ENCODE measurements around the gene CHKA.

CHKA gene

DNA sequence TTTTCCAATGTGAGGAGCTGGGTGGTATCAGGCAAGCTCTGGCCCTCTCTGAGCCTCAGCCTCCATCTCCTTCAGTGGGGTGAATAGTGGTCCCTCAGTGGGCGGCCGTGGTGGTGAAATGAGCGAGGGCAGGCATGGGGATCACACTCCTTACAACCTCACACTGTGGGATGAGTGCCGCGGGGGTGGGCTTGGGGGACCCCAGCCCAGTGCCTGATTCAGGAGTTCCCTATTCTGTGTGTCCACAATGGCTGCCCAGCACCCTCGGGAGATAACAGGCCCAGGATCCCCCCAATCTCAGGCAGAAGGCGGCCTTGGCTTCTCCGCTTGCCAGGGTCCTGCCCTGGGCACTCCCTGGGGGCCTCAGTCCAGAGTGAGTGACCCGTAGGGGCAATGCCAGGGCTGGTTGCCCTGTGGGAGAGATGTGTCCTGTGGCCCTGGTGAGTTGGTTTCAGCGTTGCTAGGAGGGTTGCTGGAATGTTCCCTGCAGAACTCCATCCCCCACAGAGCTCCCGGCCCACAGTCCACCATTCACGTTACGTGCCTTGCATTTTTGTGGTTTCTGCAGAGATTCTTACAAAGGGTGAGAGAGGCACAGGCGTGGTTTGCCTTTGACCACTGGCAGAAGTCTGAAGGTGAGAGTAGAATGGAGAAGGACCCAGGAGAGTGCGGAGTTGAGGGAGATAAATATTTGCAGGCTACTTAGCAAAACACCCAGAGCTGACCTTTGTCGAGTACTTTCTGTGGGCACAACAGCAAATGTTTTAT lies 108.2 kb downstream of the CHKA start:
- no peak for FAIRE-seq

DNA sequence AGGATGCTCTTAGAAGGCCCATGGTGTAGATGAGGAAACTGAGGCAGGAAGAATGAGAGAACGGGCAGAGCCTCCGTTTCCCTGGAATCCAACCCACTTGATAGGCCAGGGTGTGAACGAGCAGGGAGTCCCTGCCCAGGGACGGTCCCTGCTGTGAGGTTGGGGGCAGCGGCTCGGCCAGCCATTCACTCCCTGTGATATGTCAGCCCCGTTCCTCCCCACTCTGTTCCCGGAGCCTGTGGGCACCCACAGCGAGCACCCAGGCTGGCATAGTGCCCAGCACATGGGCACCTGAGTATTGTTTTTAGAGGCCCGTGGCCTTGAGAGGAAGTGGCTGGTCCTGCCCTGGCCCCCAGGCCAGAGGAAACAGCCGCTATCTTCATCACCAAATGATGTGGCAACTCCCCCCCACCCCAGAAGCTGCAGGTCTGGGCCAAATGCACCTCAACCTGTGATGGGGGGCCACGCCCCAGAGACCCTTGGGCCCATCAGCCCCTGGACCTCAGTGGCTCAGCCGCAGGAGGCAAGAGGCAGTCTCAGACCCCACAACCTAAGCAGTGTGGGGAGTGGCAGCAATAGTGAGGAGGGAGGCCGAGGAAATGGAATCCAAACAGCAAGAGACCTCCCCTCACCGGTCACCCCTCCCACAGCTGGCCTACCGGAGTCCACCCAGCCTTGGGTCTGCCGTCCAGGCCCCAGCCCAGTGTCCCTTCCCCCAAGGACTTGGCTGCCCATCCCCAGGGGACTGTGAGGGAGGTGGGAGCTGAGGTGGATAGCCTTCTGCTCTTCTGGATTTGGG lies 108.9 kb downstream of the CHKA start:
- FAIRE-seq: no peak

DNA sequence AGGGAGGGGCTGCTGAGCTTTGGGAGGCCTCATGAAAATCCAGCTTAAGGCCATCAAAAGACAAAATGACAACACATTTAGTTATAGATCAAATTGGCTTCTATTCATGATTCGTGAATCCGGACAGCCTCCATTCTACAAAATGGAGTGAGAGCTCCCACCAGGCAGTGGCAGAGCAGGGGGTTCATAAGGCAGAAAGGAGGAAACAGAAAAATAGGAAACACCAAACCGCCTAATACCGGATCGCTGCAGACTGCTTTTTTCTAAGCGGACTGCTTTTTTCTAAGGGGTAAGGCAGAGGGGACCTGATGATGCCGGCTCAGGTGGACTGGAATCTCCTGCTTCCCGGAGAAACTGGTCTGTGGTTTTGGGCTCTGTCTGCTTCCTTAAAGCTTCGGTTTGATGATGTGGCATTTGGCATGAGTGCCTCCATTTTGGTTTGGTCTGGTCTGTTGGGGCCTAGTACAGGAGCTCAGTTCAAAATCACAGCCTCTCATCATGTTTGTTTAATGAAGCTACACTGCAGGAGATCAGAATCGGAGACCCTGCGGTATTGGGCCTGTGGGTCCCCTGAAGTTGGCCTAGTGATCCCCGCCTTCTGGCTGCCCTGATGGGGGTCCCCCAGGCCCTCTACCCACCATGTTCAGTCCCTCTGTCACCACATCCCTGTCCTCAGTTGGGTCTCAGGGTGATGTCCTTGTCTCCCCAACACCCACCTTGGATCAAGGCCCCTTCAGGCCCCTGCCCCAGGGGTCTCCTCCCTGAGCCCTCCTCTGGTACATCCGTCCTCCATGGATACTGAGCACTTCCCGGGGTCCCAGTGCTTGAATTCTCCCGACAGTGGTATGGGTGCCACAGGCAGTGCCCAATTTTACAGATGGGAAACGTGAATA lies 109.9 kb downstream of the CHKA start:
- FAIRE-seq: no peak

DNA sequence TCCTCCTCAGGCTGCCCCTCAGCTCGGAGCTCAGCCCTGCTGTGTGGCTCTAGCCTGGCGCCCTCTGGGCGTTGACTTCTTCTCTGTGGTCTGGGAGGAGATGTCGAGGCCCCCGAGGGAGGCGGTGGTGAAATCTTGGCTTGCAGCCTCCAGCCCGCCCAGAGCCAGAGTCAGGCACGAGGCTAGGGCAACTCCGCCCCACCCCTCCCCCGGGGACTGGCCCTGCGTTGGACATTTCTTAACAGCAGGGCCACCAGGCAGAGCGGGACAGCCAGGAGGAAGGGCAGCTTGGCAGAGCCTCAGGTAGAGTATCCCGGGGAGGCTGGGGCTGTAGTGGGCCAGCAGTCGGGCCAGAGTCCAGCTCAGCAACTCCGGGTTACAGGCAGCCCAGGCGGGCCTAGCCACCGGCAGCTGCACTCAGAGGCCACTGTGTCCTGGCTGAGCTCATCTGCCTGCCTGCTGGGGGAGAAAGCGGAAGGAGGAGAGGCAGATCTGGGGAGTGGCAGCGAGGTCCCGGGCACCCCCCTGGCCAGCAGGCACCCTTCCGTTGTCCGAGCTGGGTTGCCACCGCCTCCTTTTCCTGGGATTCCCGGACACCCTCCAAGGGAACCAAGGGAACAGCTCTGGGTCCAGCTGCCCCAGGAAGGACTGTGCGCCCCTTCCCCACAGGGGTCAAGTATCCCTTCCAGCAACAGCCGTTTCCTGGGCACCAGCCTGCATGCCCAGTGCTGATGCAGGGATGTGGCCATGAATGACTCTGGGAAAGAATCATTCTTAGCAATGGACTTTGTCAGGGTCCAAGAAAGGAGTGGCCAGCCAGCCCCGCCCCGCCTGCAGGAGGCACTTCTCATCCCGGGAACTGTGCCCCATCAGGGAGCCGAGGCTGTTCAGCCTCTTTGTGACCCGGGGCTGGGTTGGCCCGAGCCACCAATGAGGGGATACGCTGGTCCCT lies 110.8 kb downstream of the CHKA start, which contains the start of gene ALDH3B1:
TSS of gene ALDH3B1 (plus strand) at position 238 of the 952 bp plus-strand sequence. CDS start 4,971 bp downstream, outside the sequence.
- FAIRE-seq: no peak

GRCh38 chr11:68009391-68010089 lies 111.6 kb downstream of the CHKA start:
- no peak for FAIRE-seq

DNA sequence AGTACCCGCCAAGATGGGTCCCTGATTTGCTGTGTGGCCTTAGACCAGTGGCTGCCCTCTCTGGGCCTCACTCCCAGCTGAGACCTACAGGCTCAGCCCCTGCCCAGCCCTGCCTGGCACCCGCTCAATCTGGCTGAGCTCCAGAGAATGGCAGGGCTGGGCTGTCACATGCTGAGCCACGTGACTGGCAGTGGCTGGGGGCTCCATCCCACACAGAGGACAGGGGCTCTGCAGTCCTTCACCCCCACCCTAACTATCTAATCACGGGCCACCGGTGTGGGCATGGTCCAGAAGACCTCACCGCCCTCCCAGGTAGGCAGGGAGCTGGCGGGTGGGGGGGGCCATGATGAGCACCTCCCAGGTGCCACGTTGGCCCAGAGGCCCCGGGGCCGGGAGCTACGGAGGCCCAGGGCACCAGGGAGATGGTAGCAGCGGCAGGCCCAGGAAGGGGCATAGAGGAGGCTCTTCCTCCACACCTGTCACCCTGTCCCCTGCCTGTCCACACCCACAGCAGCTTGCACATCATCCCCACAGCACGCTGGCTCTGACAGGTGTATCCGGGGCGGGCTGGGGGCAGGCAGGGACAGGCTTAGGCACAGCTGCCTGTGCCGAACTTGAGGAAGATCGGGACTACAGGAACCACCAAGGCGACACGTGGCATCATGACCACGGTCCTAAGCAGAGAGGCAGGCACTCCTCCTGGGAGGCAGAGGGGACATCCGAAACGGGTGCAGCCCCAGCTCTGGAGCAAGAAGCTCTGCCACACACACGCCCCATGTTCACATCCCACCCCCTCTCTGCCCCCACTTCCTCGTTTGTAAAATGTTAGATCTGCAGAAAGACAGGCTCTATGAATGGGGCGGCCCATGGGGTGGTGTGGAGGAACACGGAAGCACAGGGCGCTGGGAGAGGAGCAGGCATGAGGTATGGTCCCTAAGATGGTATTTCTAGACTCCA lies 112.5 kb downstream of the CHKA start:
- FAIRE-seq: no peak

DNA sequence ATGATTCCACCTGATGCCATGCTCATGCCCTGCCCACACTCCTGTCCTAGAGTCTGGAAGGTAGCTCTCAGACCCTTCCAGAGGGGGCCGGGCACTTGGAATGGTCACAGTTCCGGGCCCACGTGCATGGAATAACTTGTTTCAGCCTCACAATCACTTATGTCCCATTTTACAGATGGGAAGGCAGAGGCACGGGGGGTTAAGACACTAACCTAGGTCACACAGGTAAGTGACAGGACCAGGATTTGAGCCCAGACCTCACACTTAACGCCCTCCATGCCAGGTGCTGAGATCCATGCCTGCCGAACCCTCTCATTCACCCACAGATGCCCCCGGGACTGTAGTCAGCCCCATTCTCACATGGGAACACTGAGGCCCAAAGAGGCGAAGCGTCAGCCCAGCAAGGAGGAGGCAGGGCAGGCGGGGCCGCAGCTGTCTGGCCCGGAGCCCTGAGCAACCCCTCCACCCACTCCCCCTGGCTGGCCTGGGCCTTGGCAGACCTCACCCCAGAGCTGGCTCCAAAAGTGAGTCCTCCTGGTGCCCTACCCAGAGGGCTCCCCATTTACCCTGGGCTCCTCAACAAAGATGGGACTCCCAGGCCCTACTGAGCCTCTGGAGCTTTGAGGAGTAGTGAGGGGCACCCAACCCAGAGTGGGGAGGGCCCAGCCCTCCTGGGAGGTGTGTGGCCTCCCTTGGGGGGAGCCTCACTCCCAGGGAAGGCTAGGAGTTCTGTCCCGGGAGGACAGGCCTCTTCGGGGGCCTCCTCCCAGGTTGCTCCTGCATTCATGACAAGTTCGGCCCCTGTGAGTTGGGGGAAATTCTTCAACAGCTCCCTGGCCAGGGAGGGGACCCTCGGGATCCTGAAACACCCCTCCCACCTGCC lies 113.4 kb downstream of the CHKA start:
- no peak for FAIRE-seq

GRCh38 chr11:68006606-68007166 lies 114.5 kb downstream of the CHKA start:
- FAIRE-seq: no peak

DNA sequence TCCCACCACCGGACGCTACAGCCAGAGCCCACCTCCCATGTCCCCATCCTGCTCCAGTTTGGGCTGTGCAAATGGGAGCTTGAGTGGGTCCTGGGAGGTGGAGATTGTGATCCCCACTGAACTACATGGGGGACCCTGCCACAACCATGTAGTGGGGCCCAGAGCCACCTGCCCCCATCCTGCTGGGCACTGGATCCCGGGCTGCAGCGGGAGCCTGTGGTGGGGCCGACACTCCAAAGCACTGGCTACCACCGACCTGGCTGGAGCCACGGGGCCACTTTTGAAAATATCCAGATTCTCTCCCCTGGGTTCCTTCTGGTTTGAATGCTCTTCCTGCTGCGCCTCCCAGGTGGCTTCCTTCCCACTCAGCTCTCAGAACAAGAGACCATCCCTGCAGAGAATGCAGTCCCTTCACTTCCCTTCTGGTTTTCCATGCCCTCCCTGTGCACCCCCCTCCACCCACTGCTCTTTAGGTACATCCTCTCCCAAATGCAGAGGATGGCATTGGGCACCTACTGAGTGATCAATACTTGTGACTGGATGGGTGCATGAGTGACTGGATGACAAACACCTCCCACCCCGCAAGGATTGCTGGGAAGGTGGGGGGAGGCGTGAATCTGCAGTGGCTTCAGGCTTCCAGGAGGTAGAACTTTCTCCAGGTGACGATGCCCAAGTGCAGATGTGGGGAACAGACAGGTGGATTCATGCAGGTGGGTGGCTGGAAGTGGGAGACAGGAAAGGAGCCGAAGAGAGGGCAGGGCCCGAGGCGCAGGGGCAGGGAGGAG lies 116.4 kb downstream of the CHKA start:
- FAIRE-seq: no peak

DNA sequence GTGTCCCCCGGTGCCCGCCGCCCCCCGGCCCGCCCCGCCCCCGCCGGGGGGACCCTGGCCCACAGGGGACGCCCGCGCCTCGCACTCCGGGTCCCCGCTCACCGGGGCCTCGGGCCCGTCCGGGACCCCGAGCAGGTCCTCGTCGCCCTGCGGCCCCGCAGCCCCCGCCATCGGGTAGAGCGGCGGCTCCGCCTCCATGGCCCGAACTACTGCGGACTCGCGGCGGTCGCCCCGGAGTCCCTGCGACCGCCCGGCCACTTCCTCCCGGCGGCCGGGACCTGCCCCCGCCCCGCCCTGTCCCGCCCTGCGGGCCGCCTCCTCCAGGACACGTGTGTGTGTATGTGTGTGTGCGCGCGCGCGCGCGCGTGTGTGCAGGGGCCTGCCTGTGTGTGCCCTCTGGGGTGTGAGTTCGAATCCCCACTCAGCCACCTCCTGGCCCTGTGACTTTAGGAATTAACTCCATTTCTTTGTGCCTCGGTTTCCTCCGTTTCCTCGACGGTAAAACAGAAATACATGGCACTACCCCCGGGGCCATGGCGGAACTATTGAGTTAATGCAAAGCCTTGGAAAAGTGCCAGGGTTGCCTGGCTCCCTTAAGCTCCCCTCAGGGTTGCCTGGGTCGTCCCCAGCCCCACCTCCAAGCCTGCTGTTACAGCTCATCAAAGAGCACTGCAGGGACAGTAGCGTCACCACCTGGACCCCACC lies 117.2 kb downstream of the CHKA start, which contains the start of gene UNC93B1:
TSS of gene UNC93B1 (minus strand) at position 252 of the 705 bp plus-strand sequence. CDS start at position 198, 54 bp downstream.
- FAIRE-seq: no peak

- no peak for FAIRE-seq
Observed at GRCh38 chr11:68002938-68003845, 118.0 kb downstream of the CHKA start.
